Measurements from ENCODE around the gene SLC2A13.
A peak's percentile ranks its signal among the peaks of the same experiment; 100 is the strongest.
"Not testable (repeated sequence)": the region's sequence is repeated elsewhere in the genome, so short reads cannot be mapped to it uniquely, and the experiment has no call there.

Gene SLC2A13

GRCh38 chr12:39923364-39923763 lies 182.5 kb downstream of the SLC2A13 start:
- no peak for DNase-seq (ENCODE audit: low read depth)

GRCh38 chr12:39922598-39922997 lies 183.3 kb downstream of the SLC2A13 start:
- DNase-seq (ENCODE audit: low read depth) = not testable (repeated sequence)

- no peak for DNase-seq (ENCODE audit: low read depth)
Observed at GRCh38 chr12:39920647-39921046, 185.2 kb downstream of the SLC2A13 start.

GRCh38 chr12:39920222-39920621 lies 185.7 kb downstream of the SLC2A13 start:
- DNase-seq (ENCODE audit: low read depth) = no peak

- DNase-seq (ENCODE audit: low read depth) = no peak
Observed at GRCh38 chr12:39919790-39920189, 186.1 kb downstream of the SLC2A13 start.

GRCh38 chr12:39915249-39915648 lies 190.6 kb downstream of the SLC2A13 start:
- no peak for DNase-seq (ENCODE audit: low read depth)

- no peak for DNase-seq (ENCODE audit: low read depth)
Observed at GRCh38 chr12:39912211-39912980, 193.5 kb downstream of the SLC2A13 start.

GRCh38 chr12:39906237-39906636 lies 199.6 kb downstream of the SLC2A13 start:
- no peak for DNase-seq (ENCODE audit: low read depth)

GRCh38 chr12:39905152-39905551 lies 200.7 kb downstream of the SLC2A13 start:
- peak; percentile 58 for DNase-seq (ENCODE audit: low read depth)

GRCh38 chr12:39902821-39903220 lies 203.1 kb downstream of the SLC2A13 start:
- DNase-seq (ENCODE audit: low read depth) = no peak

- no peak for DNase-seq (ENCODE audit: low read depth)
Observed at GRCh38 chr12:39897315-39897714, 208.6 kb downstream of the SLC2A13 start.

GRCh38 chr12:39893388-39893787 lies 212.5 kb downstream of the SLC2A13 start:
- DNase-seq (ENCODE audit: low read depth) = not testable (repeated sequence)

- no peak for DNase-seq (ENCODE audit: low read depth)
Observed at GRCh38 chr12:39892146-39892545, 213.7 kb downstream of the SLC2A13 start.

GRCh38 chr12:39887856-39888255 lies 218.0 kb downstream of the SLC2A13 start:
- no peak for DNase-seq (ENCODE audit: low read depth)

GRCh38 chr12:39886106-39886505 lies 219.8 kb downstream of the SLC2A13 start:
- DNase-seq (ENCODE audit: low read depth) = no peak

GRCh38 chr12:39884616-39885125 lies 221.2 kb downstream of the SLC2A13 start:
- DNase-seq (ENCODE audit: low read depth) = no peak

- DNase-seq (ENCODE audit: low read depth) = no peak
Observed at GRCh38 chr12:39883411-39883810, 222.5 kb downstream of the SLC2A13 start.

- DNase-seq (ENCODE audit: low read depth) = no peak
Observed at GRCh38 chr12:39878753-39879152, 227.1 kb downstream of the SLC2A13 start.

- no peak for DNase-seq (ENCODE audit: low read depth)
Observed at GRCh38 chr12:39875721-39876120, 230.2 kb downstream of the SLC2A13 start.

- DNase-seq (ENCODE audit: low read depth) = no peak
Observed at GRCh38 chr12:39874785-39875184, 231.1 kb downstream of the SLC2A13 start.

GRCh38 chr12:39873065-39873464 lies 232.8 kb downstream of the SLC2A13 start:
- DNase-seq (ENCODE audit: low read depth) = no peak

- DNase-seq (ENCODE audit: low read depth) = no peak
Observed at GRCh38 chr12:39872425-39872824, 233.5 kb downstream of the SLC2A13 start.

GRCh38 chr12:39868328-39868725 lies 237.6 kb downstream of the SLC2A13 start:
- DNase-seq (ENCODE audit: low read depth) = no peak

All from GM04503 (cell line).